ENCODE measurements around the gene IGLL5.
A peak's percentile ranks its signal among the peaks of the same experiment; 100 is the strongest.

Gene IGLL5

DNA sequence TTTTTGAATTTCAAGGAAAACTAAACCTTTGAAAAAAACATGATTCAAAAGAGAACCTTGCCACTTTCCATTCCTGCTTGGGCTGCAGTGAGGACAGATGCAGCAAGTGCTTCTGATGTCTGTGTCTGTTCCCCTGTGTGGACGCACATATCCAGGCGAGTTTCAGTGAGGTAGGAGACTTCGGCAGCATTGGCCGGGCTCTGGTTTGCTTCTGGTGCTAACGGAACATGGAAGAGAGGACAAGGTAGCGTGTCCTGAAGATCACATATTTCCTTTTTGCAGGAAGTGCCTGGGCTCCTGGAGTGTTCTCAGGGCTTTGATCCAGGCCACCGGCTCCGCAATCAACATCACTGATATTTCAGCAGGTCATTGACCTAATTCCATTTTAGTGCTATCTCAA lies 33.1 kb upstream of the IGLL5 start:
- no peak overlapping the region for H3K4me3 ChIP-seq (ENCODE audit: control insufficient read depth, low read depth, low read length)
- TF ChIP-seq, protein P1, sequence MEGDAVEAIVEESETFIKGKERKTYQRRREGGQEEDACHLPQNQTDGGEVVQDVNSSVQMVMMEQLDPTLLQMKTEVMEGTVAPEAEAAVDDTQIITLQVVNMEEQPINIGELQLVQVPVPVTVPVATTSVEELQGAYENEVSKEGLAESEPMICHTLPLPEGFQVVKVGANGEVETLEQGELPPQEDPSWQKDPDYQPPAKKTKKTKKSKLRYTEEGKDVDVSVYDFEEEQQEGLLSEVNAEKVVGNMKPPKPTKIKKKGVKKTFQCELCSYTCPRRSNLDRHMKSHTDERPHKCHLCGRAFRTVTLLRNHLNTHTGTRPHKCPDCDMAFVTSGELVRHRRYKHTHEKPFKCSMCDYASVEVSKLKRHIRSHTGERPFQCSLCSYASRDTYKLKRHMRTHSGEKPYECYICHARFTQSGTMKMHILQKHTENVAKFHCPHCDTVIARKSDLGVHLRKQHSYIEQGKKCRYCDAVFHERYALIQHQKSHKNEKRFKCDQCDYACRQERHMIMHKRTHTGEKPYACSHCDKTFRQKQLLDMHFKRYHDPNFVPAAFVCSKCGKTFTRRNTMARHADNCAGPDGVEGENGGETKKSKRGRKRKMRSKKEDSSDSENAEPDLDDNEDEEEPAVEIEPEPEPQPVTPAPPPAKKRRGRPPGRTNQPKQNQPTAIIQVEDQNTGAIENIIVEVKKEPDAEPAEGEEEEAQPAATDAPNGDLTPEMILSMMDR (IDR thresholded peaks at IDR 0.05; ENCODE audit: control insufficient read depth, insufficient read depth, low read depth, low read length, missing control alignments), result no peak
- no peak for DNase-seq (ENCODE audit: low read depth)

DNA sequence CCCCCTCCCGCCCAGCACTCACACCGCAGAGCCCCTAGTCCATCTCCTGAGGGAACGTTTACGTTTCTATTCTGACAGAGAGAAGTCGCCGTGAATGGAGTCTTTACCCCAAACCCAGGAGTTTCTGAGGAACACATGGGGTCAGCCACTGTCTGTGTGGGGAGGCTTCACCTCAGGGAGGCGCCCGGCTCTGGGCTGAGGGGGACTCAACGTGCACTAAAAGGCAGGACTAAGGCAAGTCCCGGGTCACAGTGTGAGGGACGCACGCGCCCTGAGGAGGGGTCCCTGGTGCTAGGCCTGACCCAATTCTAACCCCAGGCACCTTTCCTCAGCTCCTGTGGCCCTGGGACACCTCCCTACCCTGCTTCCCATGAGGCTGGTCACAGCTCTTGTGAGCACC lies 32.5 kb upstream of the IGLL5 start:
- TF ChIP-seq, protein P1 (IDR thresholded peaks at IDR 0.05; ENCODE audit: control insufficient read depth, insufficient read depth, low read depth, low read length, missing control alignments), result no peak

GRCh38 chr22:22855617-22856308 lies 31.9 kb upstream of the IGLL5 start:
- no peak for DNase-seq (ENCODE audit: low read depth)
- no peak overlapping the region for H3K4me3 ChIP-seq (ENCODE audit: control insufficient read depth, low read depth, low read length)
- TF ChIP-seq, protein P1 (IDR thresholded peaks at IDR 0.05; ENCODE audit: control insufficient read depth, insufficient read depth, low read depth, low read length, missing control alignments), result peak; percentile 49

More for the DNA sequence above, 32.5 kb upstream of the IGLL5 start:
- DNase-seq (ENCODE audit: low read depth), result no peak
- H3K4me3 ChIP-seq (ENCODE audit: control insufficient read depth, low read depth, low read length), result no peak overlapping the region

- DNase-seq (ENCODE audit: low read depth), result no peak
- TF ChIP-seq, protein P1 (IDR thresholded peaks at IDR 0.05; ENCODE audit: control insufficient read depth, insufficient read depth, low read depth, low read length, missing control alignments), result no peak
- no peak overlapping the region for H3K4me3 ChIP-seq (ENCODE audit: control insufficient read depth, low read depth, low read length)
Measured at GRCh38 chr22:22856364-22856763, 31.3 kb upstream of the IGLL5 start.

DNA sequence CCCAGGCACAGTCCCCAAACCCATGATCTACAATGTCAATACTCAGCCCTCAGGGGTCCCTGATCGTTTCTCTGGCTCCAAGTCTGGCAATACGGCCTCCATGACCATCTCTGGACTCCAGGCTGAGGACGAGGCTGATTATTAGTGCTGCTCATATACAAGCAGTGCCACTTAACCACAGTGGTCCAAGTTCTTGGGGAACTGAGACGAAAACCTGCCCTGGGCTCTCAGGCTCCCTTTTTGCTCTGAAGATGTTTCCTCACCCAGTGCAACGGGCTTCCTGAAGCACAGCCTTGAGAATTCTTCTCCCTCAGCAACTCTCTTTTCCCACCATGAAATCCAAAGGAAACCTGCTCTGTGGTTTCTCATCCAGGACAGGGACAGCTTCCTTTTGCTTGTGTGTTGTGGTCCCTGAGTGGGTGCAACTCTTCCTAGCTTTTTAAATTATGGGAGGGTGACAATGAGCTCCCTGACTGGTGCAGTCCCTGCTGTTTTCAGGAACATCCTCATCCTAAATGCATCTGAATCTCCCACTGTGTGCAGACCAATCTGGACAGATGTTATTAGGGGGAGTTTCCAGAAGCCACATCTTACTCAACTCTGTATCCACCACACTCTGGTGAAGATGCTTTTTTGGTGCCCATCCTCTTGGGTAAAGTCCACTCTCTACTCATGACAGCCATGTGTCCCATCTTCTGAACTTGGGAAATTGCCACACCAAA lies 30.6 kb upstream of the IGLL5 start:
- DNase-seq (ENCODE audit: low read depth), result no peak
- TF ChIP-seq, protein P1 (IDR thresholded peaks at IDR 0.05; ENCODE audit: control insufficient read depth, insufficient read depth, low read depth, low read length, missing control alignments), result no peak
- H3K4me3 ChIP-seq (ENCODE audit: control insufficient read depth, low read depth, low read length), result no peak overlapping the region

DNA sequence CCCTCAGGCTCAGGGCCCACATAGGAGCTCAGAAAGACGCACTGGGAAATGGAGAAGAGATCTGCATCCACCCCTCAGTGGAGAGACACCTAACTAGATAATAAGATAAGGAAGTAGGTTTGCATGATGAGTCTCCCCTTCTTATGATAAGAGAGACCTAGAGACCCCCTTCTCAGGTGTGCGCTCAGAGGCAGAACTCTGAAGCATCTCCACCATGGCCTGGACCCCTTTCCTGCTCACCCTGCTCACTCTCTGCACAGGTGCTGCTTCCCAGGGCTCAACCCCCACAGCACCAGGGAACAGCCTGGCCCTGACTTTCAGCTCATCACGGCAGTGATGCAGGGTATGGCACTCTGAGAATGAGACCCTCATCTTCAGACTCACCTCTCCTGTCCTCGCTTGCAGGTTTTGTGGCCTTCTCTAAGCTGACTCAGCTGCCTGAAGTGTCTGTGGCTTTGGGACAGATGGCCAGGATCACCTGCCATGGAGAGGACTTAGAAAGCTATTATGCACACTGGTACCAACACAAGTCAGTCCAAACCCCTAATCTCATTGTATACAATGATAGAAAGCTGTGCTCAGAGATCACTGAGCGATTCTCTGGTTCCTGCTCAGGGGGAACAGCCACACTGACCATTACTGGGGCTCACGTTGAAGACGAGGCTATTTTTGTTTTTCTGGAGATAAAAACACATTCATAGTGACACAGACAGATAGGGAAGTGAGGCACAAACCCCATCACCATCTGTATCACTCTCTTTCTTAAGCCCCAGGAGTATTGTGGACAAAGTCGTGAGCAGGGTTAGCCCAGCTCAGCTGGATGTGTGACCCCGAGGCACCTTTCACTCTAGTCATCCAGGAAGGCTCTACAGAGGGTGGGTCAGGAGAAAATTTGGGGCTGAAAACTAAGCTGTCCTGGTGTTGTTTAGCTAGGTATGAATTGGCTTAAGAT lies 29.7 kb upstream of the IGLL5 start:
- no peak for DNase-seq (ENCODE audit: low read depth)
- TF ChIP-seq, protein P1 (IDR thresholded peaks at IDR 0.05; ENCODE audit: control insufficient read depth, insufficient read depth, low read depth, low read length, missing control alignments), result no peak
- H3K4me3 ChIP-seq (ENCODE audit: control insufficient read depth, low read depth, low read length), result no peak overlapping the region

Data from AG09309 (cell line).